Subcutaneous adipose tissue (tissue), 4 donors: ENCODE measurements around the gene EMD. TPM values are rescaled to one million over a fixed set of nuclear protein-coding genes. Genes with fewer than 3 reads are reported as not detected.

Experiments used
- total RNA-seq, 4 donors: library from RNA; depleted of rRNA; stranded (reverse); fragments of >200 nt; gene quantifications; one replicate each; pipeline ENCODE4 v1.1.0, GENCODE V29; 2016
- TF ChIP-seq, protein P1 (sequence below): fragments of 450-650 bp; IDR thresholded peaks from one replicate; pipeline ENCODE4 v1.5.1; 2016; ENCODE audit warnings: low read depth, mild to moderate bottlenecking, control low read depth, antibody characterized with exemption, moderate library complexity

The EMD gene
- total RNA-seq, 4 donors from 2014 or later = 27.6 to 37.9 (median 30.2) TPM

GRCh38 chrX:154349359-154349935 lies 29.6 kb upstream of the EMD start:
- TF ChIP-seq, protein P1, sequence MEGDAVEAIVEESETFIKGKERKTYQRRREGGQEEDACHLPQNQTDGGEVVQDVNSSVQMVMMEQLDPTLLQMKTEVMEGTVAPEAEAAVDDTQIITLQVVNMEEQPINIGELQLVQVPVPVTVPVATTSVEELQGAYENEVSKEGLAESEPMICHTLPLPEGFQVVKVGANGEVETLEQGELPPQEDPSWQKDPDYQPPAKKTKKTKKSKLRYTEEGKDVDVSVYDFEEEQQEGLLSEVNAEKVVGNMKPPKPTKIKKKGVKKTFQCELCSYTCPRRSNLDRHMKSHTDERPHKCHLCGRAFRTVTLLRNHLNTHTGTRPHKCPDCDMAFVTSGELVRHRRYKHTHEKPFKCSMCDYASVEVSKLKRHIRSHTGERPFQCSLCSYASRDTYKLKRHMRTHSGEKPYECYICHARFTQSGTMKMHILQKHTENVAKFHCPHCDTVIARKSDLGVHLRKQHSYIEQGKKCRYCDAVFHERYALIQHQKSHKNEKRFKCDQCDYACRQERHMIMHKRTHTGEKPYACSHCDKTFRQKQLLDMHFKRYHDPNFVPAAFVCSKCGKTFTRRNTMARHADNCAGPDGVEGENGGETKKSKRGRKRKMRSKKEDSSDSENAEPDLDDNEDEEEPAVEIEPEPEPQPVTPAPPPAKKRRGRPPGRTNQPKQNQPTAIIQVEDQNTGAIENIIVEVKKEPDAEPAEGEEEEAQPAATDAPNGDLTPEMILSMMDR = no peak

DNA sequence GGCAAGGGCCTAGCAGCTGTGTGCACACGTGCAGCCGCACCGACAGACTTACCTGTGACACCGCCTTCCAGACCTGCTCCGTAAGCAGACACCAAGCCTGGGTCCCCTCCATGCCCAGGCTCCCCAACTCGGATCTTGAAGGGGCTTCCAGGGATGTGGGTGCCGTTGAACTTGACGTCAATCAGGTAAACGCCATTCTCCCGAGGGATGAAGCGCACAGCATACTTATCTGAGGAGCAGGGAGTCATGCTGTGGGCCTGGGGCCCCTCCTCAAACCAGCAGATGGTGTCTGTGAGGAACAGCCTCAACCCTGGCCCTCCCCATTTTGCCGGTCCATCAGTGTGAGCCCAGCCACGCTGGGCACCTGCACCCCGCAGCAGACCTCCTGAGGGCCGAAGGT lies 29.1 kb upstream of the EMD start:
- TF ChIP-seq, protein P1 = no peak

- TF ChIP-seq, protein P1 = no peak
These were observed 28.5 kb upstream of the EMD start for GRCh38 chrX:154350429-154351182.

- TF ChIP-seq, protein P1 = no peak
These were observed 27.7 kb upstream of the EMD start for GRCh38 chrX:154351183-154352011.

DNA sequence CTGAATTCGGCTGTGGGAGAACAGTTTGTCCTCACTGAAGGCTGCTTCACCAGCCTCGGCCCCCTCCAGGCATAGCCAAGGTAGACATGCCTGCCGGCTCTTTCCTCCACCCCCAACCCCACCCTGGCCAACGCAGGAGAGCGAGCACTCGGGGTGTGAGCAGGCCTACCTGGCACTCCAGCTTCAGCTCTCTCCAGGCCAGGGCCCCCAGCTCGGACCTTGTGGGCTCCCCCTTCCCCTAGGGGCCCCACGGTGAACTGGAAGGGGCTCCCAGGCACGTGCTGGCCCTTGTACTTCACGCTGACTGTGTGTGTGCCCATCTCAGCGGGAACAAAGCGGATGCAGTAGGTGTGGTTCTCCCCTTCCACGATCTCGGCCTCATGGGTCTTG lies 27.1 kb upstream of the EMD start:
- TF ChIP-seq, protein P1 = no peak

DNA sequence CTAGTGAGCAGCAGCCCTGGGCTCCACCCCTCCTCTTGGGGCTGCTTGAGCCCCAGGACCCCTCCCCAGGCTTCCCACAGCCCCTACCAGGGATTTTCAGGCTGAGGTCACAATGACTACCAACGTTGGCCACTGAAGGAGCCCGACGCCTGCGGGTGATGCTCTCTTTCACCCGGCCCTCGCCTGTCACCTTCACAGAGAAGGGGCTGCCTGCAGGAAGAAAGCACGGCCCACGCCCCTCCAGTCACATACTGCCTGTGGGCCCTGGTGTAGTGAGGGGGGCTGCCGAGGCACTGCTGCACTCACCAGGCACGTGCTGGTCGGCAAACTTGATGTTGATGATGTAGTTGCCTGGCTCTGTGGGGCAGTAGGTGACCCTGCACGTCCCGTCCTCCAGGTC lies 26.6 kb upstream of the EMD start:
- TF ChIP-seq, protein P1 = no peak
